Tibial artery (tissue), 4 donors: Measurements from ENCODE around the gene ACLY.

Experiments used
- DNase-seq, 2 donors: peaks; one replicate each; pipeline ENCODE4 v3.0.0-alpha.2; 2019
- H3K27ac ChIP-seq, 2 donors: fragments of 200-600 bp; sonication (generic) in 1 of 2; 1 replicate in 1 of 2; 2 replicates in 1 of 2; pipeline ENCODE4 v1.5.1; 2018 to 2019; ENCODE audit warnings: mild to moderate bottlenecking in 1 of 2
- H3K27me3 ChIP-seq, 2 donors: fragments of 200-600 bp; sonication (generic) in 1 of 2; one replicate each; pipeline versions ENCODE4 v1.5.1 to v1.6.0; 2016 to 2019
- H3K36me3 ChIP-seq, 3 donors: fragments of 200-600 bp; sonication (generic) in 2 of 3; one replicate each; pipeline ENCODE4 v1.5.1; 2016 to 2019; ENCODE audit warnings: mild to moderate bottlenecking in 2 of 3
- H3K4me1 ChIP-seq, 4 donors: fragments of 200-600 bp; sonication (generic) in 2 of 4; 1 replicate in 3 of 4; 2 replicates in 1 of 4; pipeline ENCODE4 v1.5.1; 2016 to 2019
- H3K4me3 ChIP-seq, 2 donors: fragments of 200-600 bp; sonication (generic) in 1 of 2; 1 replicate in 1 of 2; 2 replicates in 1 of 2; pipeline ENCODE4 v1.5.1; 2018 to 2019; ENCODE audit warnings: mild to moderate bottlenecking in 2 of 2
- H3K9me3 ChIP-seq, 3 donors: fragments of 200-600 bp; sonication (generic) in 1 of 3; one replicate each; pipeline ENCODE4 v1.5.1; 2016 to 2019
- CTCF ChIP-seq, 2 experiments: fragments of 200-600 bp in 1 of 2; fragments of 450-650 bp in 1 of 2; IDR thresholded peaks; one replicate each; pipeline ENCODE4 v1.5.1; 2017 to 2019; ENCODE audit warnings: antibody characterized with exemption in 2 of 2, mild to moderate bottlenecking in 1 of 2, moderate library complexity in 1 of 2
- intact Hi-C: fragments of 100-400 bp; cut with DNase I; formaldehyde crosslinking; loops from one replicate; pipeline ENCODE4 v1.15.0; 2023; ENCODE audit warnings: low total_unique reads

The ACLY gene

GRCh38 chr17:41957869-41958439 lies 39.2 kb upstream of the ACLY start:
- no peak overlapping the region for H3K27ac ChIP-seq
- no peak for DNase-seq
- intact Hi-C loops = no loop called here

GRCh38 chr17:41957031-41957868 lies 38.5 kb upstream of the ACLY start:
- Histone ChIP-seq H3K4me3 (no peak overlapping the region), H3K27ac (no peak overlapping the region), H3K27me3 (no peaks in the 10 kb centered on the region), H3K36me3 (no peaks in the 10 kb centered on the region), H3K9me3 (no peaks in the 10 kb centered on the region), H3K4me1 (no peaks in the 10 kb centered on the region)
- intact Hi-C loops = no loop called here
- no peak for TF ChIP-seq CTCF (IDR thresholded peaks at IDR 0.05)
- DNase-seq = no peak

More at GRCh38 chr17:41957869-41958439, 39.2 kb upstream of the ACLY start:
- TF ChIP-seq CTCF (IDR thresholded peaks at IDR 0.05) = no peak
- no peaks in the 10 kb centered on the region for H3K36me3 ChIP-seq
- no peaks in the 10 kb centered on the region for H3K27me3 ChIP-seq
- H3K4me3 ChIP-seq = no peak overlapping the region
- H3K9me3 ChIP-seq = no peaks in the 10 kb centered on the region
- peaks cover 0 to 4% (median 0%) of the 10 kb centered on the region in 4 donors for H3K4me1 ChIP-seq

DNA sequence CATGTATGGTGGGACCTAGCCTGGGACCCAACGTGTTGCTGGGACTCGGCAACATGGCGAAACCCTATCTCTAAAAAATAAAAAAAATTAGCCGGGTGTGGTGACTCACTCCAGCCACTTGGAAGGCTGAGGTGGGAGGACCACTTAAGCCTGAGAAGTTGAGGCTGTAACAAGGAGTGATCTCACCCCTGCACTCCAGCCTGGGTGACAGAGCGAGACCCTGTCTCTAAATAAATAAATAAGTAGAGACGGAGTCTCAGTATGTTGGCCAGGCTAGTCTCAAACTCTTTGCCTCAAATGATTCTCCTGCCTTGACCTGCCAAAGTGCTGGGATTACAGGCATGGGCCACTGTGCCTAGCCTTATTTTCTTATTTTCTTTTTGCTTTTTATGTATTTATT lies 37.8 kb upstream of the ACLY start:
- intact Hi-C loops = no loop called here
- Histone ChIP-seq H3K27ac (no peak overlapping the region), H3K27me3 (no peaks in the 10 kb centered on the region), H3K9me3 (no peaks in the 10 kb centered on the region), H3K36me3 (no peaks in the 10 kb centered on the region), H3K4me1 (no peaks in the 10 kb centered on the region), H3K4me3 (no peak overlapping the region)
- TF ChIP-seq CTCF (IDR thresholded peaks at IDR 0.05) = no peak
- DNase-seq = no peak

DNA sequence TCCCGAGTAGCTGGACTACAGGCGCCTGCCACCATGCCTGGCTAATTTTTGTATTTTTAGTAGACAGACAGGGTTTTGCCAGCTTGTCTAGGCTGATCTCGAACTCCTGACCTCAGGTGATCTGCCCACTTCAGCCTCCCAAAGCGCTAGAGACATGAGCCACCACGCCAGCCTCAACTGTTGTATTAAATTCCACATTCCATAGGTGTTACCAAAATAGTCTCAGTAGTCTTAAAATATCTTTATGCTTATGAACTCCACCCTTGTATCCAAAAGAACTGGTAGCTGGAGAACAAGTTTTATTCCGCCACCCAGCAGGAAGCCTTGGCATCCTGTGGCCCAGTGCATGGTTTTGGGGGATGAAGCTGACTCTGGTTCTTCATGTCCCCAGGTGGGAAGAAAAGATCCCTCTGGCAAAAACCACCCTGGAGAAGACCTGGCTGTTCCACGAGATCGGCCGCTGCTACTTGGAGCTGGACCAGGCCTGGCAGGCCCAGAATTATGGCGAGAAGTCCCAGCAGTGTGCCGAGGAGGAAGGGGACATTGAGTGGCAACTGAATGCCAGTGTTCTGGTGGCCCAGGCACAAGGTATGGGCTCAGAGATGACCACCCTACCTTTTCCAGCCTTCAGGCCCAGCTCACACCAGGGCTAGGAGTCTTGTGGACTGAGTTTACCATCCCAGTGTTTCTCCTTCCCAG lies 30.2 kb upstream of the ACLY start:
- H3K27ac ChIP-seq = no peak overlapping the region
- no peaks in the 10 kb centered on the region for H3K9me3 ChIP-seq
- intact Hi-C loops = no loop called here
- no peak for TF ChIP-seq CTCF (IDR thresholded peaks at IDR 0.05)
- H3K27me3 ChIP-seq = no peaks in the 10 kb centered on the region
- no peak overlapping the region for H3K4me3 ChIP-seq
- H3K4me1 ChIP-seq = no peaks in the 10 kb centered on the region
- H3K36me3 ChIP-seq = peaks cover 0 to 18% (median 0%) of the 10 kb centered on the region in 3 donors
- no peak for DNase-seq

DNA sequence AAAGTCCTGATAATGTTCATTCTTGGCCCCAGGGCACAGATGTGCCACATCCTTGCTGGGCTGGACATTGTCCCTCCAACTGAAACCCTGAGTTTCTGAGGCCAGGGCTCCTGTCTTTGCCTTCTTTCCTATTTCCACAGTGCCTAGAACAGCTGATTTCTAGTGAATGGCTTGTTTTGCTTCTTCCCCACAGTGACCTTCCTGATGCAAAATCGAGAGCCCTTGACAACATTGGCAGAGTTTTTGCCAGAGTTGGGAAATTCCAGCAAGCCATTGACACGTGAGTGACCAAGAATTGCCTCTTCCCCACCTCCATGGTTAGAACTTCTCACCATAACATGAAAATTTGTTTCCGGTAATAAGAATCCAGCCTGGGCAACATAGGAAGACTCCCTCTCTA lies 26.2 kb upstream of the ACLY start:
- H3K36me3 ChIP-seq = peaks cover 0 to 9% (median 0%) of the 10 kb centered on the region in 3 donors
- no peak overlapping the region for H3K4me3 ChIP-seq
- no peak for TF ChIP-seq CTCF (IDR thresholded peaks at IDR 0.05)
- H3K9me3 ChIP-seq = no peaks in the 10 kb centered on the region
- H3K27ac ChIP-seq = no peak overlapping the region
- no peak for DNase-seq
- no peaks in the 10 kb centered on the region for H3K4me1 ChIP-seq
- intact Hi-C loops = no loop called here
- no peaks in the 10 kb centered on the region for H3K27me3 ChIP-seq
